BE2C (cell line): Measurements from ENCODE around the gene SOHLH1. TPM values are rescaled to one million over a fixed set of nuclear protein-coding genes. Genes with fewer than 3 reads are reported as not detected.

Experiments used
- DNase-seq: peaks from one replicate; pipeline ENCODE4 v3.0.0-alpha.2; 2020
- H3K27me3 ChIP-seq: fragments of 250-450 bp; sonication (Bioruptor Pico); 2 replicates; pipeline ENCODE4 v1.5.1; 2020; ENCODE audit warnings: mild to moderate bottlenecking
- H3K36me3 ChIP-seq: fragments of 250-450 bp; sonication (Bioruptor Pico); 2 replicates; pipeline ENCODE4 v1.5.1; 2020; ENCODE audit warnings: mild to moderate bottlenecking
- H3K4me1 ChIP-seq: fragments of 250-450 bp; sonication (Bioruptor Pico); 2 replicates; pipeline ENCODE4 v1.5.1; 2020
- H3K4me3 ChIP-seq: 2 replicates; pipeline ENCODE4 v1.5.1; 2011; ENCODE audit warnings: low read depth, low read length
- H3K9me3 ChIP-seq: fragments of 250-450 bp; sonication (Bioruptor Pico); 2 replicates; pipeline ENCODE4 v1.5.1; 2020
- CTCF ChIP-seq: IDR thresholded peaks from 2 replicates; pipeline ENCODE4 v1.5.1; 2012; ENCODE audit warnings: mild to moderate bottlenecking, low read depth, low read length
- polyA plus RNA-seq: library from polyadenylated mRNA; unstranded; fragments of >200 nt; gene quantifications from one replicate; pipeline ENCODE4 v1.2.1, GENCODE V29; 2012; ENCODE audit warnings: low read depth, missing spikeins; ENCODE audit not compliant: insufficient read length, insufficient read depth

Gene SOHLH1
- 6.7 TPM for polyA plus RNA-seq

GRCh38 chr9:135699440-135699839 is at the start of gene SOHLH1:
SOHLH1 (minus strand) TSS chr9:135699481; CDS start chr9:135699467, 14 bp downstream.
- TF ChIP-seq CTCF, result no peak
- DNase-seq, result no peak
- no peak within 1 kb of the TSS for H3K4me3 ChIP-seq
- no peaks in the 10 kb centered on the region for H3K36me3 ChIP-seq
- no peaks in the 10 kb centered on the region for H3K27me3 ChIP-seq
- H3K9me3 ChIP-seq, result no peaks in the 10 kb centered on the region
- H3K4me1 ChIP-seq, result peaks cover 9% of the 10 kb centered on the region

- H3K36me3 ChIP-seq, result peaks cover 11% of the 10 kb centered on the region
Observed at GRCh38 chr9:135748676-135749075, 49.4 kb upstream of the SOHLH1 start.

GRCh38 chr9:135747311-135747710 is 48.0 kb upstream of the SOHLH1 start:
- Histone ChIP-seq H3K4me3 (no peak overlapping the region), H3K27me3 (no peaks in the 10 kb centered on the region), H3K9me3 (no peaks in the 10 kb centered on the region), H3K4me1 (peaks cover 2% of the 10 kb centered on the region), H3K36me3 (peaks cover 15% of the 10 kb centered on the region)
- no peak for TF ChIP-seq CTCF
- DNase-seq, result no peak

More at GRCh38 chr9:135748676-135749075, 49.4 kb upstream of the SOHLH1 start:
- Histone ChIP-seq H3K4me1 (no peaks in the 10 kb centered on the region), H3K9me3 (no peaks in the 10 kb centered on the region), H3K4me3 (no peak overlapping the region), H3K27me3 (no peaks in the 10 kb centered on the region)
- no peak for TF ChIP-seq CTCF
- no peak for DNase-seq

- no peaks in the 10 kb centered on the region for H3K27me3 ChIP-seq
Observed at GRCh38 chr9:135746565-135746964, 47.3 kb upstream of the SOHLH1 start.

GRCh38 chr9:135745686-135746324 is 46.5 kb upstream of the SOHLH1 start:
- TF ChIP-seq CTCF, result no peak
- Histone ChIP-seq H3K4me1 (peaks cover 2% of the 10 kb centered on the region), H3K36me3 (peaks cover 10% of the 10 kb centered on the region), H3K27me3 (no peaks in the 10 kb centered on the region), H3K4me3 (no peak overlapping the region), H3K9me3 (no peaks in the 10 kb centered on the region)
- no peak for DNase-seq

More at GRCh38 chr9:135746565-135746964, 47.3 kb upstream of the SOHLH1 start:
- no peak for DNase-seq
- Histone ChIP-seq H3K36me3 (peaks cover 15% of the 10 kb centered on the region), H3K4me1 (peaks cover 2% of the 10 kb centered on the region), H3K9me3 (no peaks in the 10 kb centered on the region), H3K4me3 (no peak overlapping the region)
- no peak for TF ChIP-seq CTCF

GRCh38 chr9:135745189-135745588 is 45.9 kb upstream of the SOHLH1 start:
- TF ChIP-seq CTCF, result no peak

More at GRCh38 chr9:135745189-135745588, 45.9 kb upstream of the SOHLH1 start:
- Histone ChIP-seq H3K4me1 (peaks cover 2% of the 10 kb centered on the region), H3K27me3 (no peaks in the 10 kb centered on the region), H3K9me3 (no peaks in the 10 kb centered on the region), H3K36me3 (peaks cover 8% of the 10 kb centered on the region; the same call in 1 of the 2 replicates), H3K4me3 (no peak overlapping the region)
- no peak for DNase-seq
